Adipose tissue (tissue), 3 donors: Measurements from ENCODE around the gene DLGAP4. TPM values are rescaled to one million over a fixed set of nuclear protein-coding genes. Genes with fewer than 3 reads are reported as not detected.
"Not testable (repeated sequence)": the region's sequence is repeated elsewhere in the genome, so short reads cannot be mapped to it uniquely, and the experiment has no call there.

Source experiments
- H3K27ac ChIP-seq: one replicate; pipeline ENCODE4 v1.5.1; 2013; ENCODE audit warnings: low read depth, low read length
- WGBS, 3 donors: extraction: QIAGEN DNeasy Blood & Tissue Kit; methylation state at CpG; one replicate each; pipeline ENCODE4 v1.1.7; 2013; 5-methylcytosine and 5-hydroxymethylcytosine counted together
- polyA plus RNA-seq, 3 donors: library from polyadenylated mRNA; stranded (reverse); fragments of 200-250 nt; gene quantifications; one replicate each; pipeline ENCODE4 v1.2.3, GENCODE V29; 2013
- donor health status: healthy with polysubstance abuse.
- donor health status: Bipolar disorder and iron deficiency.
- donor health status: healthy.

Gene DLGAP4
- polyA plus RNA-seq, 3 donors, result 20.1 to 41.2 (median 31.9) TPM

DNA sequence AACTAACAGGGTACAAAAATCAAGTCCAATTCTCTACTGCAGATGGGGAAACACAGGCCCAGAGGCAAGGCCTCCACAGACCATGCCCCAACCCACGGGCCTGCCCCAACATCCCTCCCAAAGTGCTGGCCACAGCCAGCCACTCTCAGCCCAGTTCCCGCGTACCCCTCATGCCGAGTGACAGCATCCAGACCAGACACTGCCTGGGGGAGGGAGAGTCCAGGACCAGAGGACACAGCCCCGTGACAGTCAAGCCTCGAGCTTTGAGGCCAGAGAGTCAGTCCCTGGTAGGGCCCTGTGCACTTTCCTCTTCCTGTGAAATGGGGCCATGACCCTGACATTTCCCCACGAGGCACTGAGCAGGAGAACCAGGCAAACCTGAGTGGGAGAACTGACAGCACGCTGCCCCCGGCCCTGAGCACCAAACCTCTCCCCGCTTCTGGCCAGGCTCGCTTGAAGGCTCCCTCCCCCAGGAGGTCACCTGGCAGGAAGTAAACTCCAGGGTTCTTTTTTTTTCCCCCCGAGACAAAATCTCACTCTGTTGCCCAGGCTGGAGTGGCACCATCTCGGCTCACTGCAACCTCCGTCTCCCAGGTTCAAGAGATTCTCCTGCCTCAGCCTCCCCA is 240.1 kb downstream of the DLGAP4 start:
- 73 to 78% (median 74%) methylated on average over 14 of the region's 14 CpGs for WGBS, 3 donors
- no peak overlapping the region for H3K27ac ChIP-seq

DNA sequence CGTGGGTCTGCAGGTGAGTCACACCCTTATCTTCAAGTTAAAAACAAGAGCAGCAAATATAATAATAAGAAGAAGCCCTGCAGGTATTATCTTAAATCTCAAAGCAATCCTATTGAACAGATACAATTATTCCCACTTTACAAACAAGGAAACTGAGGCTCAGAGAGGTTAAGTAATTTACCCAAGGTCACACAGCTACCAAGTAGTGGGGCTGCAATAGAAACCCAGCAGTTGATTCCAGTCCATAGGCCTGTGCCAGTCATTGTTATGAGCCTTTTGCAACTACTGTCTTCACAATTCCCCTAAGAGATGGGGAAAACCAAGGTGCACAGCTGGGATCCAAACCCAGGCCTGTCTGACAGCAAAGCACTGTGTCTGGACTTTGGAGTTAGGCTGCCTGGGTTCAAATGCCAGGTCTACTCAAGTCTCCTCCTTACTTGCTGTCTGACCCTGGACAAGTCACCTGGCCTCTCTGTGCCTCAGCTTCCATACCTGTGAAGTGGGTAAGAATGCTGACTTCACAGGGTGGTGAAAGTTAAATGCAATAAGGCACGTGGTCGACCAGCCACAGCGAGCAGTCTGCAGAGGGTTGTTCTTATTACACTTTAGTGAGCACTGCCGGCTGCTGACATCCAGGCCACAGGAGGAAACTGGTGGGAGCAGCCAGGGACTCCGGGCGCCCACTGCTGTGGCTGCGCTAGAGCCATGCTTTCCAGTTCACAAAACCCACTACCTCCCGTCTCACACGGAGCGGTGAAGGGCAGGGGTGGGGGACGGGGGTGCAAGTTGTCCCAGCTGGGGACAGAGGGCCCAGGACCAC is 241.3 kb downstream of the DLGAP4 start:
- H3K27ac ChIP-seq, result no peak overlapping the region
- 80 to 82% (median 81%) methylated on average over 12 of the region's 12 CpGs for WGBS, 3 donors

DNA sequence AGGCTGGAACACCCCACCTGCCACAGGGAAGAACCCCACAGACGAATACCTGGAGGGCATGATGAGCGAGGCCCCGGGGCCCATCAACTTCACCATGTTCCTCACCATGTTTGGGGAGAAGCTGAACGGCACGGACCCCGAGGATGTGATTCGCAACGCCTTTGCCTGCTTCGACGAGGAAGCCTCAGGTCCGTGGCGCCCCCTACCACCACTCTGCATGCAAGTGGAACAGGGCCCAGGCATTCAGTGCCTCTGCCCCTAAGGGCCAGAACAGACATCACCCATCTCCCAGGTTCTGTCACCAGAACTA is 241.8 kb downstream of the DLGAP4 start:
- H3K27ac ChIP-seq, result no peak overlapping the region
- WGBS, 3 donors, result 74 to 85% (median 79%) methylated on average over 12 of the region's 12 CpGs

DNA sequence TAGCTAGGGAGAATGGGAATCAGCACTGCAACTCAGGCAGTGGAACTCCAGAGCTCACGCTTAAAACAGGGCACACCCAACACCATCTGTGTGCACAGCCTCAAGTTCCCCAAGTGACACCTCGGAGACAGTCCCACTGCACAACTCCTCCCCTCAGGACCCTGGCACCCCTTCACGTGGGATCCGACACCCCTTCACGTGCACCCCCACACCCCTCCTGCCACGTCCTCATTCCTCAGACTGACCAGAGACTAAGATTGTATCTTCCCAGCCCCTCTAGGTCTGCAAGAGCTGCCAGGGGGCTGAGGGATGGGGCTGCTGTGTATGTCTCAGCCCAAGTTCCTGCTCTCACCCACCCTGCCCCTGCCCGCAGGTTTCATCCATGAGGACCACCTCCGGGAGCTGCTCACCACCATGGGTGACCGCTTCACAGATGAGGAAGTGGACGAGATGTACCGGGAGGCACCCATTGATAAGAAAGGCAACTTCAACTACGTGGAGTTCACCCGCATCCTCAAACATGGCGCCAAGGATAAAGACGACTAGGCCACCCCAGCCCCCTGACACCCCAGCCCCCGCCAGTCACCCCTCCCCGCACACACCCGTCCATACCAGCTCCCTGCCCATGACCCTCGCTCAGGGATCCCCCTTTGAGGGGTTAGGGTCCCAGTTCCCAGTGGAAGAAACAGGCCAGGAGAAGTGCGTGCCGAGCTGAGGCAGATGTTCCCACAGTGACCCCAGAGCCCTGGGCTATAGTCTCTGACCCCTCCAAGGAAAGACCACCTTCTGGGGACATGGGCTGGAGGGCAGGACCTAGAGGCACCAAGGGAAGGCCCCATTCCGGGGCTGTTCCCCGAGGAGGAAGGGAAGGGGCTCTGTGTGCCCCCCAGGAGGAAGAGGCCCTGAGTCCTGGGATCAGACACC is 242.8 kb downstream of the DLGAP4 start:
- 83 to 93% (median 84%) methylated on average over 21 to 23 of the region's 23 CpGs for WGBS, 3 donors
- no peak overlapping the region for H3K27ac ChIP-seq

DNA sequence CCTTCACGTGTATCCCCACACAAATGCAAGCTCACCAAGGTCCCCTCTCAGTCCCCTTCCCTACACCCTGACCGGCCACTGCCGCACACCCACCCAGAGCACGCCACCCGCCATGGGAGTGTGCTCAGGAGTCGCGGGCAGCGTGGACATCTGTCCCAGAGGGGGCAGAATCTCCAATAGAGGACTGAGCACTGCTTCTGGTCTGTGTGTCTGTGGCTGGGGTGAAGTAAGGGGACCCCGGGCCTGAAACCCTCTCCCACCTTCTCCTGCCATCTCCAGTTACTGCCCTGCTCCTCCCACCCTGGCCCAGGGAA is 243.4 kb downstream of the DLGAP4 start:
- 87 to 89% (median 88%) methylated on average over 5 to 9 of the region's 9 CpGs for WGBS, 3 donors
- H3K27ac ChIP-seq, result no peak overlapping the region

DNA sequence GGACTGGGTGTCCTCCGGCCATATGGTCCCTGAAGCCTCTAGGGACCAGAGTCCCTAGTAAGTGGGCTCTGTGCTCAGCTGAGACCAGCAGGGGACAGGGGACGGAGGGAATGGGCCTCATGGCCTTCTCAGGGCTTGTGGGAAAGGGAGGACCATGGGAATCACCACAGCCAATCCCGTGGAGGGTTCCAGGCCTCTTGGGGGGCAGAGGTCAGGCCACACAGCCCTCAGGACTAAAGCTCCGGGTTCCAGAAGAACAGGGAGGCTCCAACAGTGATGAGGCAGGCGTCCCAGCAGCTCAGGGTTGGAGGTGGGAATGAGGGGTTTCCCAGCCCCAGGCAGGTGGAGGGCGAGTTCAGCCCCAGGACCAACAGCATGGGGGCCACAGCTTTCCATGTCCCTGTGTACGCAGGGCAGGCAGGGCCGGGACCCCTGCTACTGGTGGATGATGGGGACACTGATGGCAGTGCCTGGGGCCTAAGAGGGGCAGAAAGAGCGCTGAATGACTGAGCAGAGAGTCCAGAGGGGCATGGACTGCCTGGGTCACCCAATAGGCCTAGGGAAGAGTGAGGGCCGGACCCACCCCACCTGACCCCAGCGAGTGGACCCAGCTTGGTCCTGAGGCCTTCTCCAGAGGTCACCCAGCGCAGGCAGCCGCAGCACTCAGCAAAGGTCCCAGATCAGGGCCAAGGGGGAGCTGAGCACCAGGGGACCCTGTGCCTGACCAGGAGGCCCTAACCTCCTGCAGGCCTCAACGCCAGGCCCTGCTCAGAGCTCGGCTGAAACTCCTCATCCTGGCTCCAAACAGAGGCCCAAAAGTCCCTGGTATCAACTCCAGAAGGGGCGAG is 244.0 kb downstream of the DLGAP4 start:
- H3K27ac ChIP-seq, result no peak overlapping the region
- 74 to 83% (median 77%) methylated on average over 16 of the region's 16 CpGs for WGBS, 3 donors

DNA sequence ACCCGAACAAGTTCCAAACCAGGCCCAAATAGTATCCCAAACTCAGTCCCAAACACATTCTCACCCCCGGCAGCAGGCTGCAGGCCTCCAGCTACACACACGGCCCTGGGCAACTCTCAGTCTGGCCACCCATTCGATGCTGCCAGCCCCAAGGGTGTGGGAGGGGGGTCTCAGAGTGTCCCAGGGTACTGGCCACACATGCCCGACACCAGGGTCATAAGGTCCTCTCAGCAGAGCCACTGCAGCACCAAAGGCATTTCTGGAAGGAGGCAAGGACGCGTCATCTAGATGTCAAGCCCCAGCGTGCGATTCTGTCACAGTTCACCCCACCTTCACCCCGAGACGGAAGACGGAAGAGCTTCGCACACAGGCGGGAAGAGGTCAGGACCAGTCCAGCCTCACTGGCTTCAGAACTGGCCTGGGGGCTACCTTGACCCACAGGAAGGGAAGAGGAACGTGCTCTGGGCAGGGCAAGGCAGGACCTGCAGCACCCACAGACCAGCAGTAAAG is 244.7 kb downstream of the DLGAP4 start:
- no peak overlapping the region for H3K27ac ChIP-seq
- 56 to 79% (median 67%) methylated on average over 15 of the region's 15 CpGs for WGBS, 3 donors

DNA sequence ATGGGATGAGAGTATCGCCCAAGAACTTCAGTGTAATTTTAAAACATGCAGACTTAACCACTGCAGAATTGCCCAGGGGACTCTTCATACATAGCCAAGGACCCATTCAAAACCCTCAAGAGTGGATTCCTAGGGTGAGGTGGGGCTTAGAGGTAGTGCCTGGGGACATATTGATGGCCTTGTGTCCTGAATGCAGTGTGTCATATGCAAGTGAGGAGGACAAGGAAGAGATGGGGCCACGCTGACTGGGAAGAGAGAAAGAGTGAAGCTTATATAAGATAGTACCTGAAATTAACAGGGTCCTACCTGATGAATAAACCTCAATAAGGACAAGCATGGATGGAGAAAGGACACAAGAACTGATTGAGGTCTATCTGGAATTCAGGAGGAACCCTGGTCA is 249.1 kb downstream of the DLGAP4 start:
- H3K27ac ChIP-seq, result no peak overlapping the region
- WGBS, 3 donors, result 90 to 95% (median 92%) methylated on average over 2 of the region's 2 CpGs

DNA sequence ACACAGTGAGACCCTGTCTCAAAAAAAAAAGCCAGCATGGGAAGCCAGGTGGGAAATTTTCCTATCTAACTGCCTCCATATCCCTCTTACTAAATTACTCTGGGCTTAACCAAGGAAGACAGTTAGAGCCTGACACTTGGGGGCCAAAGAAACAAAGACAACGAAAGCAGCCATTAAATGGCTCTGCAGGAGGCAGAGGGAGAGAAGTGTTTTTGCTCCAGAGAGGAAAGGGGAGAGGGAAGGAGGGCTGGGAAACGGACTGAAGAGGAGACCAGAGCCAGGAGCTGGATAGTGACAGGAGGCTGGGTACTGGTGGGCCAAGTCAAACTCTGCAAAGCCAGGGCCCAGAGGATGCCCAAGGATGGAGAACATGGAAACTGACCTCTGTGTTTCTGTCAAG is 256.6 kb downstream of the DLGAP4 start:
- H3K27ac ChIP-seq, result no peak overlapping the region
- 80 to 90% (median 86%) methylated on average over 2 of the region's 2 CpGs for WGBS, 3 donors

DNA sequence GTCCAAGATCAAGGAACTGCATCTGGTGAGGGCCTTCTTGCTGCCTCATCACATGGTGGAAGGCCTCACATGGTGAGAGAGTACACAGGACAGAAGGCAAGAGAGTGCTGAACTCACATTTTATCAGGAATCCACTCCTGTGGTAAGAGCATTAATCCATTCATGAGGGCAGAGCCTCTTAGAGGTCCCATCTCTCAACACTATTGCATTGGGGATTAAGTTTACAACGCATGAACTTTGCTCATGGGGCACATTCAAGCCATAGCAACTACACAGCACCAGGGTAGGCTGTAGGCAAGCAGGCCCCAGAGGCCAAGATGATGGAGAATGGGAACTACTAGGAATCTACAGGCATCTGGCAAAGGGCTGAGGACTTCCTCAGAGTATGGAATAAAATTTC is 257.2 kb downstream of the DLGAP4 start:
- WGBS, 3 donors, result 81 to 90% (median 90%) methylated on average over 1 of the region's 1 CpG
- H3K27ac ChIP-seq, result no peak overlapping the region

DNA sequence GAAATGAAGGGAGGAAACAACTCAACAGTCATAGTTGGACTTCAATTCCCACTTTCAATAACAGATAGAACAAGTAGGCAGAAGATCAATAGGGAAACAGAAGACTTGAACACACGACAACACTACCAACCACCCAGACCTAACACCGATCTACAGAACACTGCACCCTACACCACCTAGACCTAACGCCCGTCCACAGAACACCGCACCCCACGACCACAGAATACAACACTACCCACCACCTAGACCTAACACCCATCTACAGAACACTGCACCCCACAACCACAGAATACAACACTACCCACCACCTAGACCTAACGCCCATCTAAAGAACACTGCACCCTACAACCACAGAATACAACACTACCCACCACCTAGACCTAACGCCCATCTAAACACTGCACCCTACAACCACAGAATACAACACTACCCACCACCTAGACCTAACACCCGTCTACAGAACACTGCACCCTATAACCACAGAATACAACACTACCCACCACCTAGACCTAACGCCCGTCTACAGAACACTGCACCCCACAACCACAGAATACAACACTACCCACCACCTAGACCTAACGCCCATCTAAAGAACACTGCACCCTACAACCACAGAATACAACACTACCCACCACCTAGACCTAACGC is 258.1 kb downstream of the DLGAP4 start:
- WGBS, 3 donors, result 95 to 96% (median 95%) methylated on average over 12 to 13 of the region's 13 CpGs
- H3K27ac ChIP-seq, result not testable (repeated sequence)

DNA sequence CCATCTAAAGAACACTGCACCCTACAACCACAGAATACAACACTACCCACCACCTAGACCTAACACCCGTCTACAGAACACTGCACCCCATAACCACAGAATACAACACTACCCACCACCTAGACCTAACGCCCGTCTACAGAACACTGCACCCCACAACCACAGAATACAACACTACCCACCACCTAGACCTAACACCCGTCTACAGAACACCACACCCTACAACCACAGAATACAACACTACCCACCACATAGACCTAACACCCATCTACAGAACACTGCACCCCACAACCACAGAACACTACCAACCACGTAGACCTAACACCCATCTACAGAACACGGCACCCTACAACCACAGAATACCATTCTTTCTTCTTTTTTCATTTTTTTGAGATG is 258.6 kb downstream of the DLGAP4 start:
- not testable (repeated sequence) for H3K27ac ChIP-seq
- 88 to 94% (median 90%) methylated on average over 6 of the region's 6 CpGs for WGBS, 3 donors

DNA sequence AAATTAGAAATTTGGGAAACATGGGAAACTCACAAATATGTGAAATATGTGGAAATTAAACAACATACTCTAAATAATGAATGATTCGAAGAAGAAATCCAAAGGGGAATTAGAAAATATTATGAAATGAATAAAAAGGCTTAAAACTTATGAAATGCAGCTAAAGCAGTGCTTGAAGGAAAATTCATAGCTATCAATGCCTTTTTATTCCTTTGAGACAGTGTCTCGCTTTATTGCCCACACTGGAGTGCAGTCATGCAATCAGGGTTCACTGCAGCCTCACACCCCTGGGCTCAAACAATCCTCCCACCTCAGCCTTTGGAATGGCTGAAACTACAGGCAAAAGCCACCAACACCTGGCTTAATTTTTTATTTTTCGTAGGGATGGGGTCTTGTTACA is 259.4 kb downstream of the DLGAP4 start:
- no peak overlapping the region for H3K27ac ChIP-seq
- WGBS, 3 donors, result 94 to 96% (median 95%) methylated on average over 3 of the region's 3 CpGs

DNA sequence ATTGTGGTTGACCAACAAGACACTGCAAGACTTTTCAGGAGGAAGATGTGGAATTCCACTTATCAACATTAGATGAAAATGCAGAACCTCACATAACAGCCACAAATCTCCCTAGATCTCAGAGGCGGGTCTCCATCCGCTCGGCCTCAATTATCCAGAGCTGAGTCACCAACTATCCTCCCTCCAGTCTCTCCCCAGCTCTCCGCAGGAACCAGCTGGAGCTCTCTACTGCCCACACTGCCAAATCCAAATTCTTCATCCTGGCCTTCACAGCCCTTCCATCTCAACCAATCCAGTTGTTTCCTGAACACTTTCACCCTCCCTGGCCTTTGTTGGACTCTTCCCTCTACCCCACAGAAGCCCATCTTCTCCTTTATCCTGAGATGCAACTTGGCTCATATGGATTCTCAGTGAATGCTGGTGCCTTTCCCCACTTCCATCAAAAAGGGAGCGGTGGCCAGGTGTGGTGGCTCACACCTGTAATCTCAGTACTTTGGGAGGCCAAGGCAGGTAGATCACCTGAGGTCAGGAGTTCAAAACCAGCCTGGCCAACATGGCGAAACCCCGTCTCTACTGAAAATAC is 263.8 kb downstream of the DLGAP4 start:
- 82 to 92% (median 83%) methylated on average over 7 of the region's 7 CpGs for WGBS, 3 donors
- no peak overlapping the region for H3K27ac ChIP-seq

DNA sequence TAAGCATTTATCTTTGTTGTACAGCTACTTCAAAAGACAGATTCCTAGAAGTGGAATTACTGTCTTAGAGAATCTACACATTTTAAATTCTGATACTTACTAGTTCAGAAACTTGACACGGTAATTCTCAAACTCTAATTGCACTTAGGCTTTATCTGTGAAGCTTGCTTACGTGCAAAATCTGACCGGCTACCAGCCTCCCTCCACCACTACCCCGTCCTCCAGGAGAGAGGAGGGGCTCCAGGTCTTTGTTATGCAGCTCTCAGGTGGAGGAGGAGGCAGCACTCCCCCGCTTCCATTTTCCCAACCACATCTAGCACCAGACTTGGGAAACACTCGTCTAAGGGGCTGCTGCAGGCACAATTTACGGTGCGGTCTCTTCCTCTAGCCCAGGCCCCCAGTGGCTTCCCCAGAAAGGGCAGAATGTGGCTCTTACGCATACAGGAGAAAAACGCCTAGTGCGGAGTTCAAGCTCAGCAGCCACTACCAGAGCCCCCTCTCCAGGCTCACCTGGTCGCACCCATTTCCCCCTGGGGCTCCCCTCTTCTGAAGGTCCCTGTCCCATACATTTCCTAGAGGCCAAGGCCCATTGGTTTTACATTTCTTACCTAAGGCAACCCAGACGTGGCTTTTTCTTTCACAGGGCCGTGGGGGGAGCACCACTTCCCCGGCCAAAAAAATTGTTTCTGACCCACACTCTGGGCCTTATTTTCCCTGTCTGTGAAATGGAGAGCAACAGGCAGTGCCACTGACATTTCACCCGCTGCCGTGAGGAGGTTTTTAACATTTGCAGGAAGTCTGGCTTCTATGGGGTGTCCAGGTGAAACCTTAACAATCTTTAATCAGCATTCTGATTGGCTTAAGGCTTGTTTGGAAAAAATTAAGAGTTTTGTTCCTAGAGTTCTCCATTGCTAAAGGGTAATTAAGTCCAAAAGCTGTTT is 265.7 kb downstream of the DLGAP4 start:
- no peak overlapping the region for H3K27ac ChIP-seq
- 52 to 64% (median 54%) methylated on average over 17 of the region's 17 CpGs for WGBS, 3 donors

DNA sequence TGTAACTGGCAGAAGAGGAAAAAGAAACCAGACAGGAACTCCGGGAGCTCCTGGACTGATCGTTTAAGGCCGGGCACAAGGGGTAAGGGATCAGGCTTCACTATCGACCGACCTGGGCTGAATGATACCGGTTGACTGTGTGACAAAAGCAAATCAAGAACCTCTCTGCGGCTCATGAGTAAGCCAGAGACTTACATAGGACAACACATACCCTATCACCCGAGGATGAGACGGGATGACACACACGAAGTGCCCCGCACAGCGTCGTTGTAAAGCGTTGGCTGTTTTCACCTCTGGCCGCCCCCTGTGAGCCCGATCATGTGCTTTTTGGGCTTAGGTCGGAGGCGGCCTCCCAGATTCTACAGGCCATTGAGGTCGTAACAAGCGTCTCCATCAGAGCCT is 266.6 kb downstream of the DLGAP4 start:
- WGBS, 3 donors, result 14 to 19% (median 17%) methylated on average over 20 of the region's 20 CpGs
- H3K27ac ChIP-seq, result peak overlapping the region; percentile 63
